ENCODE measurements around the gene FLNA.

FLNA gene

DNA sequence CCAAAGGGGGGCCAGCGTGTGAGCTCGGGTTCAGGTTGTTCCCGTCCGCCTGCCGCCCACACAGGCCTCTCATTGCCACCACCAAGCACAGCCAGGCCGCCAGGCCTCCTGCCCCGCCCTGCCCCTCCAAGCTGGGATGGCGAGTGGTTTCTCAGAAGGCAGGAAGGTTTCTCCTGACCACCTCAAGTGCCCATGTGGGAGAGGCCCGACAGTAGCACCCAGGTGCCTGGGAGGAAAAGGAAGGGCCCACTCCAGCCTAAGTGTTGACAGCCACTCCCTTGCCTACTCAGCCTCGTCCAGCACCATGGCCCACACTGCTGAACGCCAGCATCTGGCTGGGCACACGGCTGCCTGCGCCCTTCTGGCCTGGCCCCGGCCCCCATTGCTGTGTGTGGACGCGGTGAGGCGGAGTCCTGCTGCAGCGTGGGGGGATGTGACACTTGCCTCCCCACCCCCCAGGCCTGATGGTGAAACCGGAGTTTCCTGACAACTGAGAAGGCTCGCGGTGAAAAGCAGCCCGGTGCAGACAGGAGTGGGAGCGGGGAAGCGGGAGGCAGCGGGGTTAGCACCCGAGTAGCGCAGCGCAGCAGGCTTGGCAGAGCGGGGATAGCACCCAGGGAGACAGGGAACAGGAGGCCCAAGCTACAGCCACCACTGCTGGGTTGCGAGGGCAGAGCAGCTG, 19.2 kb downstream of the FLNA start:
- no peaks in the 10 kb centered on the region for H3K4me1 ChIP-seq (ENCODE audit: control insufficient read depth, low read depth, low read length)
- no peak overlapping the region for H3K4me2 ChIP-seq (ENCODE audit: low read length)
- whole genome bisulfite sequencing (ENCODE audit: extremely low coverage, insufficient coverage, low lambda C conversion rate): no CpG with 5 or more reads among the region's 30 CpGs
- DNase-seq: no peak
- no peak overlapping the region for H4K5ac ChIP-seq (ENCODE audit: low read length)
- H3K4ac ChIP-seq (ENCODE audit: low read depth, low read length): no peak overlapping the region
- H3K18ac ChIP-seq (ENCODE audit: low read length): no peak overlapping the region
- no peak overlapping the region for H2BK15ac ChIP-seq (replicated peaks; ENCODE audit: low read depth)
- no peak overlapping the region for H3K4me3 ChIP-seq (ENCODE audit: low read length)
- H4K8ac ChIP-seq (ENCODE audit: low read depth, low read length): no peak overlapping the region
- H3K27me3 ChIP-seq (ENCODE audit: insufficient read depth, low read length, poor library complexity): no peaks in the 10 kb centered on the region
- H3K27ac ChIP-seq (ENCODE audit: low read depth, low read length): no peak overlapping the region
- no peak overlapping the region for H3K56ac ChIP-seq (ENCODE audit: low read length)
- H3K79me1 ChIP-seq (ENCODE audit: low read length): no peaks in the 10 kb centered on the region
- no peak overlapping the region for H2BK120ac ChIP-seq (ENCODE audit: low read depth, low read length)
- no peaks in the 10 kb centered on the region for H3K79me2 ChIP-seq (ENCODE audit: control insufficient read depth, insufficient read depth, low read length)
- no peak overlapping the region for H2AK5ac ChIP-seq (ENCODE audit: low read length)
- H2BK5ac ChIP-seq (ENCODE audit: low read length): no peak overlapping the region
- no peak overlapping the region for H3K23ac ChIP-seq (ENCODE audit: low read length)
- H3K36me3 ChIP-seq (ENCODE audit: control insufficient read depth, insufficient read depth, low read length): peaks cover 30% of the 10 kb centered on the region
- no peak overlapping the region for H3K9ac ChIP-seq (ENCODE audit: low read length)

DNA sequence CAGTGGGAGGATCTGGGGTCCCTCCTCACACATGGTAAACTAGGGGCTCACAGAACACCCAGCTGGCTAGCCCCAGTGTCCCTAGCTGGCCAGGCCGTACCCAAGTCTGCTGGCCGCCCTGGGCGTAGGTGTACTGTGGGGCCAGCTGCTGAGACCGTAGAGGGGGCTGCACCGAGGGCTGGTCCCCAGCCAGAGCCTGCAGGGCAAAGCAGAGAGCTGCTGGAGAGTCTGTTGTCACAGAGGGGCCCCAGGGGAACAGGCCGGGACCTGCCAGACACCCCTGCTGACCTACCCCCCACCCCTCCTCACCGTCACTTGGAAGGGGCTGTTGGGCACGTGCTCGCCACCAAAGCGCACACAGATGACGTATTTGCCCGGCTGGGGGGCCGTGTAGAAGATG, 19.9 kb downstream of the FLNA start:
- Histone ChIP-seq H2BK15ac (replicated peaks; ENCODE audit: low read depth) (no peak overlapping the region), H3K56ac (ENCODE audit: low read length) (no peak overlapping the region), H3K79me1 (ENCODE audit: low read length) (no peaks in the 10 kb centered on the region), H2AK5ac (ENCODE audit: low read length) (no peak overlapping the region), H3K23ac (ENCODE audit: low read length) (no peak overlapping the region), H4K8ac (ENCODE audit: low read depth, low read length) (no peak overlapping the region), H3K27ac (ENCODE audit: low read depth, low read length) (no peak overlapping the region), H3K4me3 (ENCODE audit: low read length) (no peak overlapping the region), H3K79me2 (ENCODE audit: control insufficient read depth, insufficient read depth, low read length) (no peaks in the 10 kb centered on the region), H3K9ac (ENCODE audit: low read length) (no peak overlapping the region), H3K18ac (ENCODE audit: low read length) (no peak overlapping the region), H2BK5ac (ENCODE audit: low read length) (no peak overlapping the region), H3K4me1 (ENCODE audit: control insufficient read depth, low read depth, low read length) (no peaks in the 10 kb centered on the region), H3K4ac (ENCODE audit: low read depth, low read length) (no peak overlapping the region), H3K4me2 (ENCODE audit: low read length) (no peak overlapping the region), H3K36me3 (ENCODE audit: control insufficient read depth, insufficient read depth, low read length) (peaks cover 26% of the 10 kb centered on the region), H2BK120ac (ENCODE audit: low read depth, low read length) (no peak overlapping the region), H3K27me3 (ENCODE audit: insufficient read depth, low read length, poor library complexity) (no peaks in the 10 kb centered on the region), H4K5ac (ENCODE audit: low read length) (no peak overlapping the region)
- WGBS (ENCODE audit: extremely low coverage, insufficient coverage, low lambda C conversion rate): no CpG with 5 or more reads among the region's 13 CpGs
- DNase-seq: no peak

DNA sequence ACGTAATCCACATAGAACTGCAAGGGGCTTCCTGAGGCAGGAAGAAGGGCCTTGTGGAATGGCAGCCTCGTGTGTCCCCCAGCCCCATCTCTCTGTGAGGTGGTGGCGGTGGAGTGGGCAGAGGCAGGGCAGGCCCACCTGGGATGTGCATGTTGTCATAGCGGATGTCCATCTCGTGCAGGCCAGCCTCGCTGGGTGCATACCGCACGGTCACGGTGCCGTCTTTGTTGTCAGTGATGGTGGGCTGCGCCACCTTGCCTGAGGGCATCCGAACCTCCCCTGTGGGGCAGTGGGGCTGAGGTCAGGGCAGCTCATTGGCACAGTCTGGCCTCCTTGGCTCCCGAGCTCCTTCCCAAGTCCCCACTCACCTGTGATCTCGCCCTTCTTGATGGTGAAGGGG, 20.4 kb downstream of the FLNA start:
- Histone ChIP-seq H3K36me3 (ENCODE audit: control insufficient read depth, insufficient read depth, low read length) (peaks cover 24% of the 10 kb centered on the region), H3K4ac (ENCODE audit: low read depth, low read length) (no peak overlapping the region), H2BK120ac (ENCODE audit: low read depth, low read length) (no peak overlapping the region), H3K27ac (ENCODE audit: low read depth, low read length) (no peak overlapping the region), H3K79me2 (ENCODE audit: control insufficient read depth, insufficient read depth, low read length) (no peaks in the 10 kb centered on the region), H3K4me2 (ENCODE audit: low read length) (no peak overlapping the region), H3K23ac (ENCODE audit: low read length) (no peak overlapping the region), H3K18ac (ENCODE audit: low read length) (no peak overlapping the region), H2AK5ac (ENCODE audit: low read length) (no peak overlapping the region), H3K9ac (ENCODE audit: low read length) (no peak overlapping the region), H3K79me1 (ENCODE audit: low read length) (no peaks in the 10 kb centered on the region), H2BK15ac (replicated peaks; ENCODE audit: low read depth) (no peak overlapping the region), H4K8ac (ENCODE audit: low read depth, low read length) (no peak overlapping the region), H4K5ac (ENCODE audit: low read length) (no peak overlapping the region), H2BK5ac (ENCODE audit: low read length) (no peak overlapping the region), H3K56ac (ENCODE audit: low read length) (no peak overlapping the region), H3K4me1 (ENCODE audit: control insufficient read depth, low read depth, low read length) (no peaks in the 10 kb centered on the region), H3K4me3 (ENCODE audit: low read length) (no peak overlapping the region), H3K27me3 (ENCODE audit: insufficient read depth, low read length, poor library complexity) (no peaks in the 10 kb centered on the region)
- no CpG with 5 or more reads among the region's 14 CpGs for WGBS (ENCODE audit: extremely low coverage, insufficient coverage, low lambda C conversion rate)
- DNase-seq: no peak

GRCh38 chrX:154353172-154353843, 21.1 kb downstream of the FLNA start:
- no peak overlapping the region for H2BK5ac ChIP-seq (ENCODE audit: low read length)
- H3K18ac ChIP-seq (ENCODE audit: low read length): no peak overlapping the region
- H3K23ac ChIP-seq (ENCODE audit: low read length): no peak overlapping the region
- H3K36me3 ChIP-seq (ENCODE audit: control insufficient read depth, insufficient read depth, low read length): peaks cover 21% of the 10 kb centered on the region
- H3K4me2 ChIP-seq (ENCODE audit: low read length): no peak overlapping the region
- H2AK5ac ChIP-seq (ENCODE audit: low read length): no peak overlapping the region
- H3K4ac ChIP-seq (ENCODE audit: low read depth, low read length): no peak overlapping the region
- no peak overlapping the region for H3K56ac ChIP-seq (ENCODE audit: low read length)
- no peaks in the 10 kb centered on the region for H3K79me2 ChIP-seq (ENCODE audit: control insufficient read depth, insufficient read depth, low read length)
- H3K4me3 ChIP-seq (ENCODE audit: low read length): no peak overlapping the region
- no peaks in the 10 kb centered on the region for H3K4me1 ChIP-seq (ENCODE audit: control insufficient read depth, low read depth, low read length)
- H3K9ac ChIP-seq (ENCODE audit: low read length): no peak overlapping the region
- DNase-seq: no peak
- H4K8ac ChIP-seq (ENCODE audit: low read depth, low read length): no peak overlapping the region
- H4K5ac ChIP-seq (ENCODE audit: low read length): no peak overlapping the region
- H3K27ac ChIP-seq (ENCODE audit: low read depth, low read length): no peak overlapping the region
- H3K79me1 ChIP-seq (ENCODE audit: low read length): no peaks in the 10 kb centered on the region
- H2BK15ac ChIP-seq (replicated peaks; ENCODE audit: low read depth): no peak overlapping the region
- WGBS (ENCODE audit: extremely low coverage, insufficient coverage, low lambda C conversion rate): no CpG with 5 or more reads among the region's 24 CpGs
- H2BK120ac ChIP-seq (ENCODE audit: low read depth, low read length): no peak overlapping the region
- H3K27me3 ChIP-seq (ENCODE audit: insufficient read depth, low read length, poor library complexity): no peaks in the 10 kb centered on the region

DNA sequence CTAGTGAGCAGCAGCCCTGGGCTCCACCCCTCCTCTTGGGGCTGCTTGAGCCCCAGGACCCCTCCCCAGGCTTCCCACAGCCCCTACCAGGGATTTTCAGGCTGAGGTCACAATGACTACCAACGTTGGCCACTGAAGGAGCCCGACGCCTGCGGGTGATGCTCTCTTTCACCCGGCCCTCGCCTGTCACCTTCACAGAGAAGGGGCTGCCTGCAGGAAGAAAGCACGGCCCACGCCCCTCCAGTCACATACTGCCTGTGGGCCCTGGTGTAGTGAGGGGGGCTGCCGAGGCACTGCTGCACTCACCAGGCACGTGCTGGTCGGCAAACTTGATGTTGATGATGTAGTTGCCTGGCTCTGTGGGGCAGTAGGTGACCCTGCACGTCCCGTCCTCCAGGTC, 22.0 kb downstream of the FLNA start:
- H3K9ac ChIP-seq (ENCODE audit: low read length): no peak overlapping the region
- H3K4me2 ChIP-seq (ENCODE audit: low read length): no peak overlapping the region
- no peaks in the 10 kb centered on the region for H3K27me3 ChIP-seq (ENCODE audit: insufficient read depth, low read length, poor library complexity)
- H4K8ac ChIP-seq (ENCODE audit: low read depth, low read length): no peak overlapping the region
- no peaks in the 10 kb centered on the region for H3K4me1 ChIP-seq (ENCODE audit: control insufficient read depth, low read depth, low read length)
- no peak overlapping the region for H3K23ac ChIP-seq (ENCODE audit: low read length)
- no peak overlapping the region for H2AK5ac ChIP-seq (ENCODE audit: low read length)
- DNase-seq: no peak
- H3K56ac ChIP-seq (ENCODE audit: low read length): no peak overlapping the region
- no peak overlapping the region for H3K18ac ChIP-seq (ENCODE audit: low read length)
- H3K79me1 ChIP-seq (ENCODE audit: low read length): no peaks in the 10 kb centered on the region
- no peak overlapping the region for H3K4me3 ChIP-seq (ENCODE audit: low read length)
- no CpG with 5 or more reads among the region's 13 CpGs for WGBS (ENCODE audit: extremely low coverage, insufficient coverage, low lambda C conversion rate)
- no peaks in the 10 kb centered on the region for H3K79me2 ChIP-seq (ENCODE audit: control insufficient read depth, insufficient read depth, low read length)
- no peak overlapping the region for H2BK15ac ChIP-seq (replicated peaks; ENCODE audit: low read depth)
- H2BK120ac ChIP-seq (ENCODE audit: low read depth, low read length): no peak overlapping the region
- H2BK5ac ChIP-seq (ENCODE audit: low read length): no peak overlapping the region
- no peak overlapping the region for H3K27ac ChIP-seq (ENCODE audit: low read depth, low read length)
- H4K5ac ChIP-seq (ENCODE audit: low read length): no peak overlapping the region
- H3K4ac ChIP-seq (ENCODE audit: low read depth, low read length): no peak overlapping the region
- H3K36me3 ChIP-seq (ENCODE audit: control insufficient read depth, insufficient read depth, low read length): peaks cover 20% of the 10 kb centered on the region

DNA sequence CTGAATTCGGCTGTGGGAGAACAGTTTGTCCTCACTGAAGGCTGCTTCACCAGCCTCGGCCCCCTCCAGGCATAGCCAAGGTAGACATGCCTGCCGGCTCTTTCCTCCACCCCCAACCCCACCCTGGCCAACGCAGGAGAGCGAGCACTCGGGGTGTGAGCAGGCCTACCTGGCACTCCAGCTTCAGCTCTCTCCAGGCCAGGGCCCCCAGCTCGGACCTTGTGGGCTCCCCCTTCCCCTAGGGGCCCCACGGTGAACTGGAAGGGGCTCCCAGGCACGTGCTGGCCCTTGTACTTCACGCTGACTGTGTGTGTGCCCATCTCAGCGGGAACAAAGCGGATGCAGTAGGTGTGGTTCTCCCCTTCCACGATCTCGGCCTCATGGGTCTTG, 22.4 kb downstream of the FLNA start:
- H3K18ac ChIP-seq (ENCODE audit: low read length): no peak overlapping the region
- H2BK15ac ChIP-seq (replicated peaks; ENCODE audit: low read depth): no peak overlapping the region
- no peak for DNase-seq
- no peaks in the 10 kb centered on the region for H3K79me1 ChIP-seq (ENCODE audit: low read length)
- no peak overlapping the region for H3K27ac ChIP-seq (ENCODE audit: low read depth, low read length)
- H3K56ac ChIP-seq (ENCODE audit: low read length): no peak overlapping the region
- H3K23ac ChIP-seq (ENCODE audit: low read length): no peak overlapping the region
- H3K27me3 ChIP-seq (ENCODE audit: insufficient read depth, low read length, poor library complexity): no peaks in the 10 kb centered on the region
- H3K4me3 ChIP-seq (ENCODE audit: low read length): no peak overlapping the region
- H4K5ac ChIP-seq (ENCODE audit: low read length): no peak overlapping the region
- no peaks in the 10 kb centered on the region for H3K79me2 ChIP-seq (ENCODE audit: control insufficient read depth, insufficient read depth, low read length)
- H2BK5ac ChIP-seq (ENCODE audit: low read length): no peak overlapping the region
- H3K4me1 ChIP-seq (ENCODE audit: control insufficient read depth, low read depth, low read length): no peaks in the 10 kb centered on the region
- peaks cover 18% of the 10 kb centered on the region for H3K36me3 ChIP-seq (ENCODE audit: control insufficient read depth, insufficient read depth, low read length)
- H4K8ac ChIP-seq (ENCODE audit: low read depth, low read length): no peak overlapping the region
- H2AK5ac ChIP-seq (ENCODE audit: low read length): no peak overlapping the region
- no peak overlapping the region for H2BK120ac ChIP-seq (ENCODE audit: low read depth, low read length)
- WGBS (ENCODE audit: extremely low coverage, insufficient coverage, low lambda C conversion rate): no CpG with 5 or more reads among the region's 14 CpGs
- no peak overlapping the region for H3K4me2 ChIP-seq (ENCODE audit: low read length)
- no peak overlapping the region for H3K4ac ChIP-seq (ENCODE audit: low read depth, low read length)
- no peak overlapping the region for H3K9ac ChIP-seq (ENCODE audit: low read length)

All from mesendoderm (in vitro differentiated cells).